Adrenal gland (tissue), 5 donors: ENCODE results near the gene FRS2.

ENCODE experiments used
- CTCF ChIP-seq, 6 experiments: fragments of 450-650 bp in 4 of 6; fragments of 200-600 bp in 2 of 6; sonication (generic) in 1 of 6; IDR thresholded peaks; 1 replicate in 5 of 6; 2 replicates in 1 of 6; pipeline versions ENCODE4 v1.5.1 to v1.8.0; 2016 to 2021; ENCODE audit warnings: antibody characterized with exemption in 6 of 6, mild to moderate bottlenecking in 2 of 6, moderate library complexity in 1 of 6
- POLR2A ChIP-seq, 2 donors: fragments of 450-650 bp; IDR thresholded peaks; one replicate each; pipeline ENCODE4 v1.6.1; 2017; ENCODE audit warnings: antibody characterized with exemption in 2 of 2, mild to moderate bottlenecking in 2 of 2, moderate library complexity in 1 of 2
- donor health status: DM: no; HTN: no; CAD: no.

- TF ChIP-seq CTCF (IDR thresholded peaks at IDR 0.05) (no peak), POLR2A (IDR thresholded peaks at IDR 0.05) (no peak)
Observed at GRCh38 chr12:69512820-69513219, 42.6 kb downstream of the FRS2 start.
